Neural cell (in vitro differentiated cells): ENCODE measurements around the gene CAPN13.

ENCODE experiments used
- POLR2AphosphoS5 ChIP-seq: IDR thresholded peaks from 2 replicates; pipeline ENCODE4 v1.6.1; 2012
- RAD21 ChIP-seq: fragments of 450-650 bp; conservative IDR thresholded peaks from 2 replicates; pipeline ENCODE4 v1.6.1; 2014; ENCODE audit warnings: antibody characterized with exemption, mild to moderate bottlenecking, moderate library complexity

- TF ChIP-seq RAD21 (no peak), POLR2AphosphoS5 (no peak)
Measured at GRCh38 chr2:30730736-30731647, 76.3 kb downstream of the CAPN13 start.
